Activated T-cell treated with anti-CD3 and anti-CD28 coated beads, Interleukin-2, amount 50 U/mL, for 24 hours (primary cell): Measurements from ENCODE around the gene NBAS.

ENCODE experiments used
- DNase-seq: peaks from one replicate; pipeline ENCODE4 v3.0.0-alpha.2; 2020
- H3K27ac Mint-ChIP-seq: 2 replicates; pipeline ENCODE4 v1.8.0; 2020; ENCODE audit warnings: mild to moderate bottlenecking, mixed read lengths
- H3K27me3 Mint-ChIP-seq: 2 replicates; pipeline ENCODE4 v1.8.0; 2020; ENCODE audit warnings: mixed read lengths
- H3K36me3 Mint-ChIP-seq: 2 replicates; pipeline ENCODE4 v1.8.0; 2020; ENCODE audit warnings: low read depth, mixed read lengths
- H3K4me1 Mint-ChIP-seq: 2 replicates; pipeline ENCODE4 v1.8.0; 2020; ENCODE audit warnings: low read depth, mixed read lengths
- H3K4me3 Mint-ChIP-seq: 2 replicates; pipeline ENCODE4 v1.8.0; 2020; ENCODE audit warnings: mild to moderate bottlenecking, moderate library complexity, mixed read lengths
- H3K9me3 Mint-ChIP-seq: 2 replicates; pipeline ENCODE4 v1.8.0; 2020; ENCODE audit warnings: mixed read lengths

Gene NBAS

GRCh38 chr2:15182275-15182674, 378.9 kb downstream of the NBAS start:
- Mint-ChIP-seq H3K36me3 (peaks cover 74% of the 10 kb centered on the region), H3K4me1 (peaks cover 28% of the 10 kb centered on the region), H3K9me3 (no peaks in the 10 kb centered on the region), H3K4me3 (no peak overlapping the region), H3K27ac (no peak overlapping the region), H3K27me3 (peaks cover 26% of the 10 kb centered on the region)
- no peak for DNase-seq

GRCh38 chr2:15181092-15181745, 379.9 kb downstream of the NBAS start:
- H3K4me1 Mint-ChIP-seq: peaks cover 39% of the 10 kb centered on the region
- no peak overlapping the region for H3K4me3 Mint-ChIP-seq
- no peak for DNase-seq
- peaks cover 70% of the 10 kb centered on the region for H3K36me3 Mint-ChIP-seq
- H3K27ac Mint-ChIP-seq: no peak overlapping the region
- no peaks in the 10 kb centered on the region for H3K9me3 Mint-ChIP-seq
- H3K27me3 Mint-ChIP-seq: peaks cover 26% of the 10 kb centered on the region

GRCh38 chr2:15180379-15180778, 380.8 kb downstream of the NBAS start:
- Mint-ChIP-seq H3K27ac (no peak overlapping the region), H3K27me3 (peaks cover 26% of the 10 kb centered on the region), H3K36me3 (peaks cover 73% of the 10 kb centered on the region), H3K4me1 (peaks cover 47% of the 10 kb centered on the region), H3K9me3 (no peaks in the 10 kb centered on the region), H3K4me3 (no peak overlapping the region)
- DNase-seq: no peak

GRCh38 chr2:15178946-15179345, 382.2 kb downstream of the NBAS start:
- Mint-ChIP-seq H3K9me3 (no peaks in the 10 kb centered on the region), H3K36me3 (peaks cover 71% of the 10 kb centered on the region), H3K27ac (no peak overlapping the region), H3K4me3 (no peak overlapping the region), H3K27me3 (peaks cover 26% of the 10 kb centered on the region), H3K4me1 (peaks cover 56% of the 10 kb centered on the region)
- DNase-seq: no peak

GRCh38 chr2:15177103-15177502, 384.0 kb downstream of the NBAS start:
- H3K4me3 Mint-ChIP-seq: peak overlapping the region; percentile 41
- H3K27me3 Mint-ChIP-seq: peaks cover 24% of the 10 kb centered on the region

GRCh38 chr2:15176604-15177003, 384.5 kb downstream of the NBAS start:
- Mint-ChIP-seq H3K27me3 (peaks cover 24% of the 10 kb centered on the region), H3K4me3 (peak overlapping the region; percentile 31), H3K27ac (peak overlapping the region; percentile 71), H3K36me3 (peaks cover 64% of the 10 kb centered on the region), H3K9me3 (no peaks in the 10 kb centered on the region), H3K4me1 (peaks cover 66% of the 10 kb centered on the region)
- no peak for DNase-seq

More at GRCh38 chr2:15177103-15177502, 384.0 kb downstream of the NBAS start:
- H3K27ac Mint-ChIP-seq: peak overlapping the region; percentile 71
- DNase-seq: peak; percentile 66
- H3K36me3 Mint-ChIP-seq: peaks cover 62% of the 10 kb centered on the region
- H3K9me3 Mint-ChIP-seq: no peaks in the 10 kb centered on the region
- peaks cover 66% of the 10 kb centered on the region for H3K4me1 Mint-ChIP-seq

- Mint-ChIP-seq H3K36me3 (peaks cover 68% of the 10 kb centered on the region), H3K9me3 (no peaks in the 10 kb centered on the region), H3K4me1 (peaks cover 61% of the 10 kb centered on the region), H3K27ac (no peak overlapping the region), H3K4me3 (no peak overlapping the region), H3K27me3 (peaks cover 8% of the 10 kb centered on the region)
- DNase-seq: no peak
Measured at GRCh38 chr2:15174567-15174966, 386.6 kb downstream of the NBAS start.

GRCh38 chr2:15173501-15173900, 387.6 kb downstream of the NBAS start:
- no peak overlapping the region for H3K4me3 Mint-ChIP-seq
- H3K27me3 Mint-ChIP-seq: peaks cover 1% of the 10 kb centered on the region
- H3K4me1 Mint-ChIP-seq: peaks cover 52% of the 10 kb centered on the region
- H3K36me3 Mint-ChIP-seq: peaks cover 69% of the 10 kb centered on the region
- no peaks in the 10 kb centered on the region for H3K9me3 Mint-ChIP-seq
- DNase-seq: no peak
- H3K27ac Mint-ChIP-seq: peak overlapping the region; percentile 57

- peaks cover 69% of the 10 kb centered on the region for H3K36me3 Mint-ChIP-seq
- no peaks in the 10 kb centered on the region for H3K9me3 Mint-ChIP-seq
- H3K27ac Mint-ChIP-seq: no peak overlapping the region
- no peak overlapping the region for H3K4me3 Mint-ChIP-seq
- H3K27me3 Mint-ChIP-seq: no peaks in the 10 kb centered on the region
- peaks cover 46% of the 10 kb centered on the region for H3K4me1 Mint-ChIP-seq
- DNase-seq: no peak
Measured at GRCh38 chr2:15172825-15173224, 388.3 kb downstream of the NBAS start.

GRCh38 chr2:15170070-15170775, 390.9 kb downstream of the NBAS start:
- no peak overlapping the region for H3K27ac Mint-ChIP-seq
- DNase-seq: no peak
- no peaks in the 10 kb centered on the region for H3K27me3 Mint-ChIP-seq
- H3K36me3 Mint-ChIP-seq: peaks cover 64% of the 10 kb centered on the region
- no peak overlapping the region for H3K4me3 Mint-ChIP-seq
- H3K9me3 Mint-ChIP-seq: no peaks in the 10 kb centered on the region
- H3K4me1 Mint-ChIP-seq: peaks cover 21% of the 10 kb centered on the region

GRCh38 chr2:15169326-15170069, 391.6 kb downstream of the NBAS start:
- DNase-seq: no peak
- Mint-ChIP-seq H3K4me1 (peaks cover 19% of the 10 kb centered on the region), H3K4me3 (no peak overlapping the region), H3K9me3 (no peaks in the 10 kb centered on the region), H3K27ac (no peak overlapping the region), H3K27me3 (no peaks in the 10 kb centered on the region), H3K36me3 (peaks cover 60% of the 10 kb centered on the region)

- Mint-ChIP-seq H3K4me3 (no peak overlapping the region), H3K27me3 (no peaks in the 10 kb centered on the region), H3K36me3 (peaks cover 51% of the 10 kb centered on the region), H3K27ac (no peak overlapping the region), H3K9me3 (no peaks in the 10 kb centered on the region), H3K4me1 (peaks cover 7% of the 10 kb centered on the region)
- DNase-seq: no peak
Measured at GRCh38 chr2:15168116-15168515, 393.0 kb downstream of the NBAS start.

- Mint-ChIP-seq H3K27me3 (peaks cover 9% of the 10 kb centered on the region), H3K4me1 (no peaks in the 10 kb centered on the region)
Measured at GRCh38 chr2:15166878-15167277, 394.3 kb downstream of the NBAS start.

GRCh38 chr2:15163326-15163725, 397.8 kb downstream of the NBAS start:
- H3K36me3 Mint-ChIP-seq: peaks cover 17% of the 10 kb centered on the region
- no peak overlapping the region for H3K27ac Mint-ChIP-seq
- peaks cover 22% of the 10 kb centered on the region for H3K27me3 Mint-ChIP-seq
- no peak for DNase-seq
- H3K4me1 Mint-ChIP-seq: peaks cover 10% of the 10 kb centered on the region
- H3K4me3 Mint-ChIP-seq: no peak overlapping the region
- no peaks in the 10 kb centered on the region for H3K9me3 Mint-ChIP-seq

More at GRCh38 chr2:15166878-15167277, 394.3 kb downstream of the NBAS start:
- H3K4me3 Mint-ChIP-seq: no peak overlapping the region
- H3K27ac Mint-ChIP-seq: no peak overlapping the region
- no peak for DNase-seq
- H3K9me3 Mint-ChIP-seq: no peaks in the 10 kb centered on the region
- H3K36me3 Mint-ChIP-seq: peaks cover 49% of the 10 kb centered on the region

- Mint-ChIP-seq H3K9me3 (no peaks in the 10 kb centered on the region), H3K27me3 (peaks cover 22% of the 10 kb centered on the region), H3K36me3 (peaks cover 14% of the 10 kb centered on the region), H3K4me1 (peaks cover 10% of the 10 kb centered on the region), H3K4me3 (no peak overlapping the region), H3K27ac (no peak overlapping the region)
- no peak for DNase-seq
Measured at GRCh38 chr2:15162620-15163019, 398.5 kb downstream of the NBAS start.
